OCI-LY3 (cell line): ENCODE data around the gene ZNF618.

Experiments
- H2AFZ ChIP-seq: fragments of 200-600, 300-600 bp; shearing (Covaris generic); 2 replicates; pipeline ENCODE4 v1.6.0; 2014; ENCODE audit warnings: antibody characterized with exemption, low read depth, low read length
- H3K27ac ChIP-seq: fragments of 200-600, 300-600 bp; sonication (generic); 2 replicates; pipeline ENCODE4 v1.5.1; 2014; ENCODE audit warnings: mild to moderate bottlenecking, low read length, moderate library complexity, mixed read lengths
- H3K27me3 ChIP-seq: fragments of 200-600, 300-600 bp; sonication (generic); 2 replicates; pipeline ENCODE4 v1.6.1; 2014; ENCODE audit warnings: low read depth, low read length, mixed read lengths
- H3K36me3 ChIP-seq: fragments of 200-600, 300-600 bp; sonication (generic); replicated peaks from 2 replicates; pipeline ENCODE3; 2014; ENCODE audit warnings: low read depth, low read length, mixed read lengths
- H3K4me1 ChIP-seq: fragments of 300-600, 200-600 bp; sonication (generic); 2 replicates; pipeline ENCODE4 v1.6.1; 2014; ENCODE audit warnings: low read length, mixed read lengths
- H3K4me2 ChIP-seq: fragments of 200-600, 300-600 bp; sonication (generic); 2 replicates; pipeline ENCODE4 v1.6.1; 2014; ENCODE audit warnings: low read length, mixed read lengths
- H3K4me3 ChIP-seq: fragments of 300-600, 200-600 bp; sonication (generic); 2 replicates; pipeline ENCODE4 v1.5.1; 2014; ENCODE audit warnings: antibody characterized with exemption, mild to moderate bottlenecking, low read length, moderate library complexity
- H3K79me2 ChIP-seq: fragments of 300-600, 200-600 bp; shearing (Covaris generic); 2 replicates; pipeline ENCODE4 v1.6.1; 2014; ENCODE audit warnings: mild to moderate bottlenecking, low read length, mixed read lengths
- H3K9ac ChIP-seq: fragments of 300-600, 200-600 bp; shearing (Covaris generic); 2 replicates; pipeline ENCODE4 v1.6.0; 2014; ENCODE audit warnings: mild to moderate bottlenecking, low read length, moderate library complexity
- H3K9me3 ChIP-seq: fragments of 200-600, 300-600 bp; shearing (Covaris generic); 2 replicates; pipeline ENCODE4 v1.6.1; 2014; ENCODE audit warnings: low read length, mixed read lengths; ENCODE audit not compliant: insufficient read depth
- H4K20me1 ChIP-seq: fragments of 200-600, 300-600 bp; sonication (generic); 2 replicates; pipeline ENCODE4 v1.6.1; 2016; ENCODE audit warnings: low read length, mixed read lengths; ENCODE audit not compliant: insufficient read depth
- CTCF ChIP-seq: fragments of 200-600, 300-600 bp; sonication (generic); IDR thresholded peaks from 2 replicates; pipeline ENCODE4 v1.5.1; 2014; ENCODE audit warnings: antibody characterized with exemption, low read length, low read depth
- EZH2phosphoT487 ChIP-seq: fragments of 200-600 bp; shearing (Covaris generic); IDR thresholded peaks from 2 replicates; pipeline ENCODE4 v1.6.1; 2018; ENCODE audit warnings: antibody characterized with exemption, mixed run types, low read depth

ZNF618 gene

GRCh38 chr9:113922160-113922559 lies 46.1 kb downstream of the ZNF618 start:
- Histone ChIP-seq H3K4me2 (no peak overlapping the region), H3K27ac (no peak overlapping the region), H3K9ac (no peak overlapping the region), H2AFZ (no peak overlapping the region), H3K36me3 (no peaks in the 10 kb centered on the region), H3K79me2 (no peaks in the 10 kb centered on the region), H3K9me3 (no peaks in the 10 kb centered on the region), H3K4me3 (no peak overlapping the region), H3K4me1 (peaks cover 3% of the 10 kb centered on the region; the same call in 1 of the 2 replicates), H3K27me3 (0 out of 2 replicates have a peak, but pooled peaks cover 6% of the 10 kb centered on the region), H4K20me1 (no peaks in the 10 kb centered on the region)
- TF ChIP-seq EZH2phosphoT487 (no peak), CTCF (no peak)

- peaks cover 3% of the 10 kb centered on the region; the same call in 1 of the 2 replicates for H3K27me3 ChIP-seq
- no peak overlapping the region for H3K9ac ChIP-seq
- no peak overlapping the region for H3K4me2 ChIP-seq
- no peak overlapping the region for H3K27ac ChIP-seq
- no peaks in the 10 kb centered on the region for H4K20me1 ChIP-seq
- no peaks in the 10 kb centered on the region for H3K36me3 ChIP-seq
- no peaks in the 10 kb centered on the region for H3K9me3 ChIP-seq
- no peak overlapping the region for H2AFZ ChIP-seq
- H3K4me1 ChIP-seq, result peaks cover 3% of the 10 kb centered on the region; the same call in 1 of the 2 replicates
- no peak overlapping the region for H3K4me3 ChIP-seq
- TF ChIP-seq CTCF, result no peak
- no peak for TF ChIP-seq EZH2phosphoT487
- H3K79me2 ChIP-seq, result no peaks in the 10 kb centered on the region
These were observed 50.1 kb downstream of the ZNF618 start for GRCh38 chr9:113926211-113926610.

- H3K4me3 ChIP-seq, result no peak overlapping the region
These were observed 51.2 kb downstream of the ZNF618 start for GRCh38 chr9:113927277-113927676.

GRCh38 chr9:113928269-113928668 lies 52.2 kb downstream of the ZNF618 start:
- Histone ChIP-seq H4K20me1 (no peaks in the 10 kb centered on the region), H3K9ac (no peak overlapping the region), H3K4me3 (no peak overlapping the region), H3K36me3 (no peaks in the 10 kb centered on the region), H3K79me2 (no peaks in the 10 kb centered on the region), H3K4me2 (no peak overlapping the region), H3K27me3 (peaks cover 3% of the 10 kb centered on the region; the same call in 1 of the 2 replicates), H3K4me1 (no peaks in the 10 kb centered on the region), H3K27ac (no peak overlapping the region), H3K9me3 (no peaks in the 10 kb centered on the region), H2AFZ (no peak overlapping the region)
- TF ChIP-seq CTCF (no peak), EZH2phosphoT487 (no peak)

More at GRCh38 chr9:113927277-113927676, 51.2 kb downstream of the ZNF618 start:
- H3K9ac ChIP-seq, result no peak overlapping the region
- H3K27ac ChIP-seq, result no peak overlapping the region
- TF ChIP-seq CTCF (no peak), EZH2phosphoT487 (no peak)
- no peaks in the 10 kb centered on the region for H3K9me3 ChIP-seq
- H3K79me2 ChIP-seq, result no peaks in the 10 kb centered on the region
- H2AFZ ChIP-seq, result no peak overlapping the region
- H4K20me1 ChIP-seq, result no peaks in the 10 kb centered on the region
- H3K4me2 ChIP-seq, result no peak overlapping the region
- peaks cover under 1% of the 10 kb centered on the region; the same call in 1 of the 2 replicates for H3K4me1 ChIP-seq
- H3K27me3 ChIP-seq, result peaks cover 3% of the 10 kb centered on the region; the same call in 1 of the 2 replicates
- no peaks in the 10 kb centered on the region for H3K36me3 ChIP-seq
